HG03378 (cell line): ENCODE data around the gene NHSL1.

Experiments
- ATAC-seq: cut with Tn5 transposase; IDR thresholded peaks from one replicate; pipeline ENCODE4 v1.9.1; 2021; ENCODE audit warnings: mild to moderate bottlenecking, moderate library complexity; ENCODE audit not compliant: unreplicated experiment

NHSL1 gene, protein sequence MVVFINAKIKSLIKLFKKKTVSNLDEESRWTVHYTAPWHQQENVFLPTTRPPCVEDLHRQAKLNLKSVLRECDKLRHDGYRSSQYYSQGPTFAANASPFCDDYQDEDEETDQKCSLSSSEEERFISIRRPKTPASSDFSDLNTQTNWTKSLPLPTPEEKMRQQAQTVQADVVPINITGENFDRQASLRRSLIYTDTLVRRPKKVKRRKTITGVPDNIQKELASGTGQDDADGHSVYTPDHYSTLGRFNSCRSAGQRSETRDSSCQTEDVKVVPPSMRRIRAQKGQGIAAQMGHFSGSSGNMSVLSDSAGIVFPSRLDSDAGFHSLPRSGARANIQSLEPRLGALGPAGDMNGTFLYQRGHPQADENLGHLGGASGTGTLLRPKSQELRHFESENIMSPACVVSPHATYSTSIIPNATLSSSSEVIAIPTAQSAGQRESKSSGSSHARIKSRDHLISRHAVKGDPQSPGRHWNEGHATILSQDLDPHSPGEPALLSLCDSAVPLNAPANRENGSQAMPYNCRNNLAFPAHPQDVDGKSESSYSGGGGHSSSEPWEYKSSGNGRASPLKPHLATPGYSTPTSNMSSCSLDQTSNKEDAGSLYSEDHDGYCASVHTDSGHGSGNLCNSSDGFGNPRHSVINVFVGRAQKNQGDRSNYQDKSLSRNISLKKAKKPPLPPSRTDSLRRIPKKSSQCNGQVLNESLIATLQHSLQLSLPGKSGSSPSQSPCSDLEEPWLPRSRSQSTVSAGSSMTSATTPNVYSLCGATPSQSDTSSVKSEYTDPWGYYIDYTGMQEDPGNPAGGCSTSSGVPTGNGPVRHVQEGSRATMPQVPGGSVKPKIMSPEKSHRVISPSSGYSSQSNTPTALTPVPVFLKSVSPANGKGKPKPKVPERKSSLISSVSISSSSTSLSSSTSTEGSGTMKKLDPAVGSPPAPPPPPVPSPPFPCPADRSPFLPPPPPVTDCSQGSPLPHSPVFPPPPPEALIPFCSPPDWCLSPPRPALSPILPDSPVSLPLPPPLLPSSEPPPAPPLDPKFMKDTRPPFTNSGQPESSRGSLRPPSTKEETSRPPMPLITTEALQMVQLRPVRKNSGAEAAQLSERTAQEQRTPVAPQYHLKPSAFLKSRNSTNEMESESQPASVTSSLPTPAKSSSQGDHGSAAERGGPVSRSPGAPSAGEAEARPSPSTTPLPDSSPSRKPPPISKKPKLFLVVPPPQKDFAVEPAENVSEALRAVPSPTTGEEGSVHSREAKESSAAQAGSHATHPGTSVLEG (N-terminal part only)

GRCh38 chr6:138499303-138500018 lies at the start of gene NHSL1:
TSS of gene NHSL1 (minus strand) at chr6:138499494. CDS start at chr6:138499290, 204 bp downstream.
- ATAC-seq = peak; percentile 99

DNA sequence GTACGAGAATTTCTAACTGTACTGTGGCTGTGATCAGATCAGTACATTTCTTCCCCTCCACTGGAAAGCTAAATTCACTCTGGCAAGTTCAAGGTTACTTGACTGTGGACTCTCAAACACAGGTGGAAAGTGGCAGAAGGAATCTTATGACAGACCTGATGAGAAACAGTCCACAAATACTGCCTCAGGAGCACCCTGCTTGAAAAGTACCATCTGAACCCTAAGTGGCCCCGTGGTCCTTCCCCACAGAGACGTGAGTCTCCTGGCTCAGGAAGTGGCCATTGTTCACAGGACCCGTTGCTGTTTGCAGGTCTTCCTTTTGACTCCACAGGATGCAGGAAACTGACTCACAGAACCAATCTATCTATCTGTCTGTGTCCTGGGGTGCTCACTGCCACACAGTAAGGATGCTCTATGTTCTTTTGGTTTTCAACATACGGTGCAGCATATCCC lies 47.5 kb upstream of the NHSL1 start:
- no peak for ATAC-seq

DNA sequence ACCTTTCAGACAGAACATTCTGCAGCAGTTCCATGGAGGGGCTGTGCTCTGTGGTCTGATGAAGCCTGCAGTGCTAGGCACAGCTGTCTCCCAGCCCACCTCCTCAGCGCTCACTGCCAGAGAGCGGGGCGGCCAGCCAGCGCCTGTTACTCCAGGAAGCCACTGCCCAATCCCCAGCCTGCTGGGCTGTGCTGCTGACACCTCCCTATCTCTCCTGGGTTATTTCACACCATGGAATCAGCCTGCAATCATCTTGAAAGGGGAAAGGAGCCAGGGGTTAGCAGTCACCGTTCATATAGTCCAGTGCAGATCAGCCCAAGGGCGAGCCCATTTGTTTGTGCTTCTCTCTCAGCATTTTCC lies 46.3 kb upstream of the NHSL1 start:
- ATAC-seq = no peak

DNA sequence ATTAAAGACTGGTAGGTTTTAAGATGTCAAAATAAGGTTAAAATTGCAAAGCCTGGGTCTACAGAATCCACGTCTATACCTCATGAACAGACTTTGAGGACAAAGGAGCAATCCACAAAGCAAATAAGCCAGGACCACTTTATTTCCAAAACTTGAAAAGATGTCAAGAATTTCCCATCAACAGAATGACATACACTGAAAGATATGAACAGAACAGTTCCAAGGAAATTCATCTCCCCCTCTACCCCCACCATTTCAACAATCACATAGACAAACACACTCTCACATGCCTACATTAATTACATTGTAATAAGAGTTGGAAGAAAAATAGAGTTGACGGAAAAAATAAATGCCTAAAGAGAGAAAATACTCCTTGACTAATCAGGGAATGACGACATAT lies 45.2 kb upstream of the NHSL1 start:
- ATAC-seq = no peak

DNA sequence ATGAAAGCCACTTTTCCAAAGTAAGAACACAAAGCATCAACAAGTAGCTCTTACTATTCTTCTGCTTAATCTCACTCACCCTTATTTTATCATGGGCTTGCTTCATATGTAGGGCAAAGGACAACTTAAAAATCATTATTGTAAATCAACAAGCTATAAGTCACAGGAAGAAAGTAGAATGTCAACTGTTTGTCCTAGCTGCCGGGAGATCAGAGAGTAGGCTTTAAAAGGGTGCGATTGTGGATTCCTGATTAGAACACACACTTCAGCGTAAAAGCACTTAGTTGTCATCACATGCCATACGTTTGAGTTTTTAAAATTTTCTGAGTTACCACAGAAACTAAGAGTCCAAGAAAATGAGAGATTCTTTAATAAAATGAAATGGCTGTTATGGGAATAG lies 44.4 kb upstream of the NHSL1 start:
- ATAC-seq = no peak

DNA sequence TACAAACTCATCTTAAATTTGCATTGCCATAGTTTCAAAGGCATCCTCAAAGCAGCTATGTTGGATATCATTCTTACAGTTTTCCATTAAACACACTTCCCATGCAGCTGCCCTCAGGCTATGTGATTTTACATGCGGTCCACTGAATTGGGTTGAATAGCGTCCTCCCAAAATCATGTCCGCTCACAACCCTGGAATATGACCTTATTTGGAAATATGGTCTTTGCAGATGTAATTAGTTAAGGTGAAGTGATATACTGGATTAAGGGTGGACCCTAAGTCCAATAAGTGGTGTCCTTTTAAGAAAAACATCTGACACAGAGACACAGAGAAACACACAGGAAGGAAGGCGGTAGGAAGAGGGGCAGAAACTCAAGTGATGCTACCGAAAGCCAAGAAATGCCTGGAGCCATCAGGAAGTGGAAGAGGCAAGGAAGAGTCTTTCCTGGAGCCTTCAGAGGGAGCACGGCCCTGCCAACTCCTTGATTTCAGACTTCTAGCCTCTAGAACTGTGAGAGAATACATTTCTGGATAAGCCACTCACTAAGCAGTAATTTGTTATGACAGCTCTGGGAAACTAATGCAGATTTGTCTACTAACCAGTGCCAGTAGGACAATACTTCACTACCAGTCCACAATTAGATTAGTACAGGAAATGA lies 42.7 kb upstream of the NHSL1 start:
- no peak for ATAC-seq

- ATAC-seq = no peak
Observed at GRCh38 chr6:138540468-138540867, 41.2 kb upstream of the NHSL1 start.

GRCh38 chr6:138539876-138540275 lies 40.6 kb upstream of the NHSL1 start:
- ATAC-seq = no peak

- ATAC-seq = no peak
Observed at GRCh38 chr6:138538390-138539031, 39.2 kb upstream of the NHSL1 start.

DNA sequence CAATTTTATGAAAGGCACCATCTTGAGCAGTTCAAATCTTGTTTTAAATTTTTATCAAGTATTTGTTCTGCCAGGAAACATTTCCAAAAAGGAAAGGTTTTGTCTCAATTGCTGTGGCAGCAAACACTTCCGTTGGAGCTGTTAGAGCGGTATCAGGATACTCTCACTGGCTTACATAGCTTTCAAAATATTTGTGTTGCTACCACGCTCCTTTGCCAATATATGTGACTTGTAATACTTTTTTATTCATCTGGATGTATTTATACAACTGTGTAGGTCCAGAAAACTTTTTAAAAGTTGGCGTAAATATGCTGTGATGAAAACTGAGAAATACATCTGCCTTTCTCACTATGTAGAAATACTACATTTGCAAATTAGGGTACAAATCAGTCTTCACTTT lies 37.8 kb upstream of the NHSL1 start:
- ATAC-seq = no peak

- no peak for ATAC-seq
Observed at GRCh38 chr6:138535728-138536455, 36.6 kb upstream of the NHSL1 start.

- no peak for ATAC-seq
Observed at GRCh38 chr6:138533667-138534066, 34.4 kb upstream of the NHSL1 start.

DNA sequence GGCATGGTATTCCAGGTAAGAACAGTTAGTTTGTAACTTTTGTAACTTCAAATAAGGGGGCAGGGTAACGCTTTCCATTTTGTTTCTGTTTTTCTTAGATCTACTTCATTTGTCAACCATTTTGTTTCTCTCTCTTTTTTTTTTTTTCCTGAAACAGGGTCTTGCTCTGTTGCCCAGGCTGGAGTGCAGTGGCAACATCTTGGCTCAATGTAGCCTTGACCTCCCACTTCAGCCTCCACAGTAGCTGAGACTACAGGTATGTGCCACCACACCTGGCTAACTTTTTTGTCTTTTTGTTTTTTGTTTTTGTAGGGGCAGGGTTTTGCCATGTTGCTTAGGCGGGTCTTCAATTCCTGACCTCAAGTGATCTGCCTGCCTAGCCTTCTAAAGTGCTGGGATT lies 32.1 kb upstream of the NHSL1 start:
- ATAC-seq = no peak

- ATAC-seq = no peak
Observed at GRCh38 chr6:138529478-138529877, 30.2 kb upstream of the NHSL1 start.

DNA sequence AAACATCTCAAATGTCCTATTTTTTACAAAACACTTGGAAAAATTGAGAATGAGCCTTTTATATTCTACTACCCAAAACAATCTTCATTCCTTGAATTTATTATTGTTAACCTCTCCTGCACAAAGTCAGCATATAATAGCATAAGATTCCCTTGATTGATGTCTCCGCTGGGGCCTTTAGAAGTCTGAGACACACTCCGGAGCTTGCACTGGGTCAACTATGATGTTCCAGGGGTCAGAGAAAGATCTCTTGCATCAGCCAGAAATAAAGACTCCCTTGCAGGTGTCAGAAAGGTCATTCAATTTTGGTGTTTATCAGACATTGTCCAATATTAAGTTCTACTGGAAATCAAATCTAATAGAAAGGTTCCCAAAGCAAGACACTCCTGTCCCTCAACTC lies 29.7 kb upstream of the NHSL1 start:
- ATAC-seq = no peak

- no peak for ATAC-seq
Observed at GRCh38 chr6:138528137-138528536, 28.8 kb upstream of the NHSL1 start.

DNA sequence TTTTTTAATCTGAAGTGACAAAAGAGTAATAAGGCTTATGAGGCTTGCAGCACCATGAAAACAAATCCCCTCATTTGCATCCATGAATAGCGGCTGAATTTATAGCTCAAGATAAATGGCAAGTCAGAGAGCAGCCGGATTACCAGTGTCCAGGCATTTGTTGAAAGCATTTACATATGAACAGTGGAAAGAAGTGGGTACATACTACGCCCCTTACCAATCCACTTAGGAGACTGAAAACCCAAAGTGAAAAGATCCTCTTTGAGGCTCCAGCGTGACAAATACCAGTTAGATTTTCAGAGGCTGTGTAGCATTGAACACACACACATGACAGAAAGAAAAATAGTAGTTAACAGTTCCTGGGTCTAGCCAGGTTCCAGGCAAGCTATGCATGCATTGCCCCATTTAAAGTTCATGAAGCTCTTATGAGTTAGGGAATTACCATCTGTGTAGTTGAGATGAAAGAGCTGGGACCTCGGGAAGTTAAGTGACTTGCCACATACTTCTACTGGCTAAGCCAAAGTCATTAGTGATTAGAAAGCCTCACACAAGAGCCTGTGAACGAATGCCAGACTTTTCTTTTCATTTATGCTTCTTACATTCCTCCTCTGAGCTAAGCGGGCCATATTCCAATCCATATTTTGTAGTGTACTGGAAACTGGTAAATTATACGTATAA lies 28.3 kb upstream of the NHSL1 start:
- ATAC-seq = no peak

DNA sequence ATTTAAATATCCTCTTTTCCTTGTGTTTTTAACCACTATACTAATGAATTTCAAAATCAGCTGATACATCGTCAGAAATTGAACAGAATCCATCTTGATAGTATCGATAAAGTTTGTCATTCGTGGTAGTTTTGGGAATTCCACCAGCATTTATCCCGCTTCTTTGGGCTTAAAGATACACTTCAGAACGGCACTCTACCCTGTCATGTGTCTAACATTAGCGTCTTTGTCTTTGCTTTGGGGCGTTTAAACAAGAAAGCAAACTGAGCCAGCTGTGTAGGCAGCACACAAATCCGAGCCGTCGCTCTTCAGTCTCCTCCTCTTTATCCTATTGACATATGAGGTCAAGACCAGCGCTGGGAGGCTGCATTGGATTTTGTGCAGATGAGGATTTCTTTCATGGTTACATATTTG lies 27.5 kb upstream of the NHSL1 start:
- ATAC-seq = no peak
